Hematopoietic multipotent progenitor cell treated with erythropoietin and hydrocortisone succinate and interleukin-3 and kit ligand, for 8 days (in vitro differentiated cells): Measurements from ENCODE around the gene NDRG4.

Experiments used
- DNase-seq: peaks from one replicate; pipeline ENCODE4 v3.0.0-alpha.2; 2015

The NDRG4 gene

DNA sequence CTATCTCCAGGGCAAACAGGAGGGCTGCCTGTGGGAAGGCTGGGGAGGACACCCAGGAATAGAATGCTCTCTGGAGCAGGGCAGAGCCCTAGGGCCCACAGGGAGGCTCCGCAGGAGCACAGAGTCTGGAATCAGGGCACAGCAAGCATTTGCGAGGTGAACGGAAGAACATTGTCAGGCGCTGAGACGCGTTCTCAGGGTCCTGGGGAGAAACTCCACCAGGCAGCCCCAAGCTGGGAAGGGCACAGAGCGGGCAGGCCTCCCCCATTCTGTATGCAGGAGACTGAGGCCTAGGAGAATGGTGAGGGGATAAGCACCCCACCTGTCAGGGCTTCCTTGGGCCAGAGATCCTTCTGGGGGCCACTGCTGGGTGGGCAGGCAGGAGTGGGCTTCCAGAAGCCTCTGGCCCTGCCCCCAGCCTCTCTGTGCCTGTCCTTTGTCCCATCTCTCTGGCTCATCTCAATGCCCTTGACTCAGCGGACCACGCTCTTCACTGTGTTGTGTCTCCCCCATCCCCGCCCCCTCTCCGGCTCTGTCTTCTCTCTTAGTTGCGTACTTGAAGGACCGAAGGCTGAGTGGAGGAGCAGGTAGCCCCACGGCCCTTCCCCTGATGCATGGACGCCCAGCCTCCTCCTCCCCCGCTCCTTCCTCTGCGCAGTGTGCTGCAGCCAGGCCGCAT is 10.3 kb downstream of the NDRG4 start:
- no peak for DNase-seq

DNA sequence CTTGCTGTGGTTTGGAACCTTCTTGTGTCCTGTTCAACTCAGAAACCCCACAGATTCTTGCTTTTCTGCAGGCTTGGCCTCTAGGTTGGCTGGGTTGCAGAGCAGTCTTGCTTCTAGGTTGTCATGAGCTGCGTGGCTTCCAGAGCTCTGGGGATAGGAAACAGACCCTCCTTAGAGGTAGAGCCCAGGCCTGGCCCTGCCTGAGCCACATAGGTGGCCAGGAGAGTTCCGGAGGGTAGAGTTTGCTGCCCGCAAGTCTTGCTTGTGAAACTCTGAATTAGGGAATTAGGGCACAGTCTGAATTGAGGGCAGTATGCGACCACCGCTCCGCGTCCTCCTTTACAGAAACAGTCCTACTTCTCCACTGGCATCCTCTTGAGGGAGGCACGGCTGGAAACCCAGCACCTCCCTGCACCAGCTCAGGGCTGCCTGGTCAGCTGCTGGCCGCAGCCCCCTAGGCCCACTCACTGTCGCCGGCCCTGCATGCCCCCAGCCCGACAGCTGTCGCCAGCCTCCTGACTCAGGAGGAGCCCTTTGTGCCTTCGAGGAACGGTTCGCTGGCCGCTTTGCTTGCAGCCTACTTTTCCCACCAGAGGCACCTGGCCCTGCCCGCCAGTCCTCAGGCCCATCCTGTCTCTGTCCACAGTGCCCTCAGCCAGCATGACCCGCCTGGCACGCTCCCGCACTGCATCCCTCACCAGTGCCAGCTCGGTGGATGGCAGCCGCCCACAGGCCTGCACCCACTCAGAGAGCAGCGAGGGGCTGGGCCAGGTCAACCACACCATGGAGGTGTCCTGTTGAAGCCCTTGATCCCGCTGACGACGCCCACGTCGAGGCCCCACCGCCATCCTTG is 11.1 kb downstream of the NDRG4 start:
- DNase-seq = no peak

DNA sequence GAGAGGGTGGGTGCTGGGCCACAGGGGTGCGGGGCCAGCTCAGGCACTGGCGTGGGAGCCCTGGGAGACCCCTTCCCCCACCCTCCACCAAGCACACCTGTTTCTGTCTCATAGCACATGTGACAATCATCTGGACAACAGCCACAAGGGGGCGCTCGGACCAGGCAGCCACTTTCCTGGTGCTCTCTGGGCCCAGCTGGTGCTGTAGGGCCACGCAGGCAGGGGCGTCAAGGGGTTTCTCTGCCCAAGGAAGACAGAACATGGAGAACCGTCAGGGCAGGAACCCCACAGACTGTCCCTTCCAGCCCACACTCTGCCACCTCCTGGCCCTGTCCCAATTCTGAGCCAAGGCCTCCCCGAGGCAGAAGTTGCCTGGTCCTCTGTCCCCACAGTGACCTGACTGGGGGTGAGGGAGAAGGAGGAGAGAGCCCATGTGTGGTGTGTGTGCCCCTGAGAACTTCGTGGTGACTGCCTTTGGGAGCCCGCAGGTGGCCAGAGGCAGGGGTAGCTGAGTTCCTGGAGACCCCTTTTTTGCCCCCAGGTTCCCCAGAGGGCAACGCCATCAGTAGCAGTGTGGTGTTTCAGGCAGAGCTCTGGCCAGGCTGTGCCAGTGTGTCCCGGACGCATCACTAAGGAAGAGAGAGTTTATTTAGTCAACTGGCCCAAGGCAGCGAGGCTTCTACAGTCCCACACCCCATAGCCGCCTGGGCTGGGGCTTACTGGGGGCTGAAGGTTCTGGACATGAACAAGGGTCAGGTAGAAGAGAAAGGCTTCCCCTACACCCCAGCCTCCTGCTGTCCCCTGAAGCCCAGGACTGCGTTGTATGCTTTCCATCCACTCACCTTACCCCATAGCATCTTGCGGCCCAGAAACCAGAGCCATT is 12.2 kb downstream of the NDRG4 start:
- DNase-seq = peak; percentile 79

DNA sequence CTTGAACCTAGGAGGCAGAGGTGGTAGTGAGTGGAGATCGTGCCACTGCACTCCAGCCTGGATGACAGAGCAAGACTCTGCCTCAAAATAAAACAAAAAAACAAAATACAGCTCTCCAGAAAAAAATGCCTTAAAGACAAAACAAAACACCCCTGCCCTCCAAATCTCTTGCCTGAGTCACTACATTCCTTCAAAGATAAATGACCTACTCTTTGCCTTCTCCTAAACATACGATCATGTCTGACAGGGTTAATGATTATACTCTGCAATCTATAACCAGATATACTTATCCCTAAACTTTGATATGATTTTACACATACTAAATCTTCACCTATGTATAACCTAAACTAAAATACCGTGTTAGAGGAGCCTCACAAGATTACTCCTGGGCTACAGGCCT is 13.9 kb downstream of the NDRG4 start:
- DNase-seq = no peak

DNA sequence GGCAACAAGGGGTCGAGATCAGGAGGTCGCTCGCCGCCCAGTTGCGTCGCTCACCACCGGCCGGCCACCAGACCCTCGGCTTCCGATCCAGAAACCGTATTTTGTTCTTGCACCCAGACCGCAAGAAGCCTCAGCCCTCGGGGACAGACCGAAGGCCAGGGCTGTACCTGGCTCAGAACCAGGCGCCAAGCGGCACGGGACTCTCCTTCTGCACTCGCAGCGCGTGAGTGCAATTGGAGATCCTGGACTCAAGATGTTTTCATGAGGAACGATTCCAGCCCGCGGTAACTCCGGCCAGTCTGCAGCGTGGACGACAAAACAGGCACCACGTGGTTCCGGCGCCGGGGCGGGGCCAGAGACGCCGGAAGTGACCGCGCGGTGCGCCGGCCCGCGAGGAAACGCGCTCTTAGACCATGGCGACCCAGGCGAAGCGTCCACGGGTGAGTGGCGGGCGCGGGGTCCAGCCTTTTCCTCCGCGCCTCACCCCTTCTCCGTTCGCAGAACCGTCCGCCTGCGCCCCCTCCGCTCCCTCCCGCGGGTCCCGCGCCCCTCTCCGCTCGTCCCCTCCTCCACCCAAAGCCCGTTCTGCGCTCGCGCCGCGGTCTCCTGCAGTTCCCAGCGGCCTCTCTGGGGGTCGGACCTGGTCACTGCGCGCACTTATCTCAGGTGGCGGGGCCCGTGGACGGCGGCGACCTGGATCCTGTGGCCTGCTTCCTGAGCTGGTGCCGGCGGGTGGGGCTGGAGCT is 15.4 kb downstream of the NDRG4 start, which contains the start of gene SETD6:
Gene SETD6 (plus strand): TSS at position 393 of the 746 bp plus-strand sequence. CDS start 21 bp downstream, at position 414.
- peak; percentile 86 for DNase-seq

DNA sequence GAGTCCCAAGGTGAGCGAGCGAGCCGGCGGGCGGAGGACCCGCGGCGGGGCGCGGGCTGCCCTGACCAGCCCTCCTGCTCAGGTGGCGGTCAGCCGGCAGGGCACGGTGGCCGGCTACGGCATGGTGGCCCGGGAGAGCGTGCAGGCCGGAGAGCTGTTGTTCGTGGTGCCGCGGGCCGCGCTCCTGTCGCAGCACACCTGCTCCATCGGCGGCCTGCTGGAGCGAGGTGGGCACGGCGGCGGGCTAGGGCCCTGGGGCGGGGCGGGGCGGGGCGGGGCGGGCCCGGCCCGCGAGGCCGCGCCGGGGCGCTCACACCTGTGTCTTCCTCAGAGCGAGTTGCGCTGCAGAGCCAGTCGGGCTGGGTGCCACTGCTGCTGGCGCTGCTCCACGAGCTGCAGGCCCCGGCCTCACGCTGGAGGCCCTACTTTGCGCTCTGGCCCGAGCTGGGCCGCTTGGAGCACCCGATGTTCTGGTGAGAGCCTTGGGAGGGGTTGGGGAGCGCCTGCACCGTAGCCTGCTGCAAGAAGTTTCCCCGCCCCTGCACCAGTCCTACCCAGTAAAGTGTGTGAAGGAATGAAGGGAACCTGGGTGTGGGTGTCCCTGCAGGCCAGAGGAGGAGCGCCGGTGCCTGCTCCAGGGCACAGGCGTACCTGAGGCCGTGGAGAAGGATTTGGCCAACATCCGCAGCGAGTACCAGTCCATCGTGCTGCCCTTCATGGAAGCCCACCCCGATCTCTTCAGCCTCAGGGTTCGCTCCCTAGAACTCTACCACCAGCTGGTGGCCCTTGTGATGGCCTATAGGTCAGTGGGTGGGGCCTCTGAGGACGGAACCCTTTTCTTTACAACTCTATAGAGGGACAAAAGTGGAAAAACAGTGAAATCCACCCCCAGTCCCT is 16.2 kb downstream of the NDRG4 start:
- DNase-seq = peak; percentile 27

DNA sequence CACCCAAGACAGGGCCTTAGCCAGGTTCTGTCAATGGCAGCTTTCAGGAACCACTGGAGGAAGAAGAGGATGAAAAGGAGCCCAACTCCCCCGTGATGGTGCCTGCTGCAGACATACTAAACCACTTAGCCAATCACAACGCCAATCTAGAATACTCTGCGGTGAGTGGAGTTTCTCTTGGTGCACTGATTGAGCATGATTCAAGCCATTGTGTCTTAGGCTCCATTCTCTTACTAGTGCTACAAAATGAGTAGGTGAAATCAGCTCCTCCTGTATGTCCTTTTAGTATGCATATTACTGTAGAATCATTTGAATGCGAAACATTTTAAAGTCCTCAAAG is 16.8 kb downstream of the NDRG4 start:
- DNase-seq = no peak

DNA sequence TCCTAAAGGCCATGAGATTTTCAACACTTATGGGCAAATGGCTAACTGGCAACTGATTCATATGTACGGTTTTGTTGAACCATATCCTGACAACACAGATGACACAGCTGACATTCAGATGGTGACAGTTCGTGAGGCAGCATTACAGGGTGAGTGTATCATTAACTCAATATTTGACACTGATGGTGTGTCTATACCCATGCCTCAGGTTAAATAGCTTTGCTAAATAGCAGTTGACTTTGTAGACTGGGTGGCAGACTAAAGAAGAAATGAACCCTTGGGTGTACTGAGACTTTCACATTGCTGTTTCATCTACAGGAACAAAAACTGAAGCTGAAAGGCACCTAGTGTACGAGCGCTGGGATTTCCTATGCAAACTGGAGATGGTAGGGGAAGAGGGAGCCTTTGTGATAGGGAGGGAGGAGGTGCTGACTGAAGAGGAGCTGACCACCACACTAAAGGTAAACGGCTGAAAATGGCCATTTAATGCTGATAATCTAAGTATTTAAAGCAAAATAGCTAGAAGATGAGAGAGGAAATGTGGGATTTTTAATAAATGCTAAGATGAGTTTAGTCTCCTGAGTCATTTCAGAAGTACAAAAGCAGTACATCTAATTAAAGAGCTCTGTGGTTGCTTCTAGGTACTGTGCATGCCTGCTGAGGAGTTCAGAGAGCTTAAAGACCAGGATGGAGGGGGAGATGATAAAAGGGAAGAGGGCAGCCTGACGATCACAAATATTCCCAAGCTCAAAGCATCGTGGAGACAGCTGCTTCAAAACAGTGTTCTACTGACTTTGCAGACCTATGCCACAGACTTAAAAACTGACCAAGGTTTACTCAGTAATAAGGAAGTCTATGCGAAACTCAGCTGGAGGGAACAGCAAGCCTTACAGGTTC is 18.4 kb downstream of the NDRG4 start:
- no peak for DNase-seq

DNA sequence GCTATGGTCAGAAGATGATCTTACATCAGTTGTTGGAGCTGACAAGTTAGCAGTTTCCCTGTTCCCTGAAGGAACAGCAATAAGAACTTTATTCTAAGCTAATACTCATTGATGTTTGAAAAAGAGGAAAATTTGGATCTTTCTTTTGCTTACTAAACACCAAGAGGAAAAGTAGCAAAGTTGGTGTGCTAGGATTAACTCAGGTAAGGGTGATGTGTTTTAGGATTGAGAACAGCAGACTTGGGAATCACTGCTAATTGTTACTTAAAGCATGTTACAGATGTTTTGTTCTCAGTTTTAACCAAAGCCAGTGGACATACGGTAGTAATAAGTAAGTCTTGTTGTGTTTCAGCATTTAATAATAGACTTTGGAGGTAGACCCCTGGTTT is 19.0 kb downstream of the NDRG4 start:
- DNase-seq = no peak

DNA sequence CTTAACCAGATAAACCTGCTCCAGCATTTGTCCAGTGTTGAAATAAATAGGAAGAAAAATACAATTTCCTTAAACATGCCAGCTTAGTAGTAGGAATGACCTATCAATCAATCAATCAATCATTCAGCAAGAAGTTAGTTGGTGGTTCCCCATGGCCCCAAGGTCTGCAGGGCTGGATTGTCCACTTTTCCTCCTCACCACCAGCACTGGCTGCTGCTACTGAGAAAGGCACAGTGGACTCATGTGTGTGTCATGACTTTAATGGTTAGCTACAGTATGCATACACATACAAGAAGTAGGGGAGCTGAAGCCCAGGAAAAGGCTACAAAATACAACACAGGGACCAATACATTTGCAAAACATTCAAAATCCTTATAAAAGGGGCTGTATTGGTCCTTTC is 19.8 kb downstream of the NDRG4 start:
- DNase-seq = no peak

DNA sequence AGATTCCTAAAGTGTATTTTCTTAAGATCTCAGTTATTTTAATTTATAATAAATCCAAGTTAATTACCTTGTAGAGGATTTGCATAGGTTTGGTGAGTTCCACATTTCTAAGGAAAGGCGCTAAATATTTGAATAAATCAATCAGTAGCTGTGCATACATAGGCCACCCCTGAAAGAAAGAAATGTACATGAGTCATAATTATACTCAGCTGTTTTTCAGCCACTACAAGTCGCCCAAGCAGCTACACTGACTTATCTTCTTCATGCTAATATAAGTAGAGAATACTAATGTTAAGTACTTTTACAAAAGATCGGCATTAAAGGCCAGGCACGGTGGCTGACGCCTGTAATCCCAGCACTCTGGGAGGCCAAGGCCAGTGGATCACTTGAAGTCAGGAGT is 30.2 kb downstream of the NDRG4 start:
- no peak for DNase-seq

DNA sequence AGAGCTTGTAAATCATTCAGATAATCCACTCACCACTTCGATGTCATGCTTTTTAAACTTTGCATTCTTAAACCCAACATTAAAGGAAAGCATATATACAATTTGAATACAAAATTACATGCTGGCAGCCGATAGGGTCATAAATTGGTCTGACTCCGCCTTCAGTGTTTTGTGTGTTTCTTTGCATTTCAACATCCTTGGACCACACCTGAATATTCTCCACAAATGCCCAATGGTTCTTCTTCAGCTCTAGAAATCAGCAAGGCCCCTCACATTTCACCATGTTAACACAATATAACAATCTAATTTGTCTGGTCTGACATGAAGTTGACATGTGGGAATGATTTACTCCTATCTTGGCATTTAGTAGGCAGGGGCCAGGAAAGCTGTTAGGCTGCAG is 32.5 kb downstream of the NDRG4 start:
- DNase-seq = no peak

DNA sequence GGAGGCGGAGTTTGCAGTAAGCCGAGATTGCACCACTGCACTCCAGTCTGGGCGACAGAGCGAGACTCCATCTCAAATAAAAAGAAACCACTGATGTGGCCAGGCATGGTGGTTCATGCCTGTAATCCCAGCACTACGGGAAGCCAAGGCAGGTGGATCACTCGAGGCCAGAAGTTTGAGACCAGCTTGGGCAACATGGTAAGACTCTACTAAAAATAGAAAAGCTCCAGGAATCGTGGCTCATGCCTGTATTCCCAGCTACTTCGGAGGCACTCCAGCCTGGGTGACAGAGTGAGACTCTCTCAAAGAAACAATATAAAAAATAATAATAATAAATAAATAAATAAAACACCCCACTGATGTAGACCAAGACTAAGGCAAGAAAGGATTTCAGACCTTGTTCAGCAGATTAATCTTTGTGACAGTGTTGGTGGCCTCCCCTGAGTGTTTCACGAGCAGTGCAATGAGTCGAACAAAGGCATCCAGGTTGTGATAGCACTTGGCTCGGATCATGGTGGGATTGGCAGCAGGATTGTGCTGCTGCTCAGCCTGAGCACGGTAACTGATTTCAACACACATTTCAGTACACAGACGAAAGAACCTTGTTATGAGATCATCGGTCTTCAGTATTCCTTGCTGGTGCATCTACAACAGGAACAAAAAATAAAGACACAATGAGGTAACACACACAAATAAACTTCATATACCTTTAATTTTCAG is 34.0 kb downstream of the NDRG4 start:
- no peak for DNase-seq

DNA sequence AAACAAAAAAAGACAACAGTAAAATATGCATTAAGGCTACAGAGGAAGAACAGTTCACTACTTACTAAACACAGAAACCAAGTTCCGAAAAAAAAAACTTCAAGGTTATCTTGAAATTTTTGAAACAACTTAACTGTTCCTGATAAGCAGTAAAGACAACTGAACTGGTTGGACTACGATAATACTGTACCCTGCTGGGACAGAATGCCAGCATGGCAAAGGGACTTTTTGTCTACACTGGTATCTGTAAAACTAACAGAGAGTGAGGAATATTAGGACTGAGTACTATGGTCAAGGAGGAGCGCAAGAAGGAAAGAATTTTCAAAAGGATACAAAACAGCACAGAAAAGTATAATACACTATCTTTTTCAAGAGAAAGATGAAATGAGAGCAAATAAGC is 35.2 kb downstream of the NDRG4 start:
- DNase-seq = peak; percentile 4

DNA sequence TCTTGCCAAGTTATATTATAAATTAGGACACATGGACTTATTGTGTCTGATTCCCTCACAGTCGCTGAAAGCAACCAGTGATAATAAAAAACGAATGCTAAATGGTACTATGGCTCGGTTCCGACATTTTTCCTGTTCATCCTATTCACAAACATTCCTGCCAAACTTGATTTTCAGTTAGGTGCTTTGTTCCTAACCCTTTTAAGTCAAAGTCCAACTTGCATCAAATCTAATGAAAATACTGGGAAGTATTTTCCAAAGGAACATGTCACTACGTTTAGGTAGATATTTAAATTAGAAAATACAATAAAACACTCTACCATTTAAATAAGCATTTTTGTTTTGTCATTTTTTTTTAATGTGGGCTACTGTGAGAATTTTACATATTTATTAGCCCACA is 36.3 kb downstream of the NDRG4 start:
- no peak for DNase-seq

DNA sequence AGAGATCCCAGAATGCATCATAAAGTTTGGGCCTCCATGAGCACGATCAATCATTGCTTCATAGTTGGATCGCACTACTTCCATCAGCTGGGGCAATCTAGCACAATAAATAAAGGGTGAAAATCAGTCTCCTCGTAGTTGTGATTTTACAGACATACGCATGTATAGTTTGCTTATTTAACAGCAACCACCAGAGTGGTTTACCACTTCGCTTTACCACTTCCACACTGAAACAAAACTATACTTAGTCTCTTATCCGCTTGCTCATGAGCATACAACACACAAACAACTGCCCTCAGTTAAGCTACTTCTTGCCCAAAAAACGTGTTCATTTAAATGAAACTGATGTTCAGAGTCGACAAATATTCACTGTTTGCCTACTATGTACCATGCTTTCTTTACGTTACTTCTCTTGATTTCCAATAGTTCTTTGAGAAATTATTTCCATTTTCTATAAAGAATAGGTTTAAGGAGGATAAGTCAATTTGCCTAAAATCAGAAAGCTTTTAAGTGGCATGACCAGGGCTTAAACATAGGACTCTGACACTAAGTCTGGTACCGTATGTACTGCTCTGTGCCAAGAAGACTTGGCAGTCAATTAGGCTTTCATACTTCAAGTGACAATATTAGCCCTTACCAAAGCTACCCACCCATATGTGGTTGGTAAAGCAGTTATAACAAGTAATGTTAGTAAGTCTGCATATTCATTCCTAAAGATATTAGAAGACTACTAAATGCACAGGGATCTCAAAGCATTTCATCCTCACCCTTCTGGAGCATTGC is 37.4 kb downstream of the NDRG4 start:
- no peak for DNase-seq

DNA sequence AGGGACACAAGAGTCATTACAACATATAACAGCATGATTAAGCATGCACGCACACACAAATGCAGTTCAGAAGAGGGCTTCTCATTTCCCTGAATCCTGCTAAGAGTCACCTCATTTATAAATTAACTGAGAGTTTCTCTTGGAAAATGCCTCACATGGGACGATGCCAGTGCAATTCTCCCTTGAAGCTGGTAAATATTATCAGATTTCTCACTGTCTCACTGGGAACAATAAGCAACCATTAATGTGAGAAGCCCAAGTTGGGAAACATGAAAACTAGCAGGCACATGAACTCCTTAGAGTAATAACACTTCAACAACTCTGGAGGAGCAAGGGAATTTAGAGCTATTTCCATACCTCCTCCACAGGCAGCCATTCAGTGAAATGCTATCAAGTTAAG is 41.8 kb downstream of the NDRG4 start:
- DNase-seq = no peak

DNA sequence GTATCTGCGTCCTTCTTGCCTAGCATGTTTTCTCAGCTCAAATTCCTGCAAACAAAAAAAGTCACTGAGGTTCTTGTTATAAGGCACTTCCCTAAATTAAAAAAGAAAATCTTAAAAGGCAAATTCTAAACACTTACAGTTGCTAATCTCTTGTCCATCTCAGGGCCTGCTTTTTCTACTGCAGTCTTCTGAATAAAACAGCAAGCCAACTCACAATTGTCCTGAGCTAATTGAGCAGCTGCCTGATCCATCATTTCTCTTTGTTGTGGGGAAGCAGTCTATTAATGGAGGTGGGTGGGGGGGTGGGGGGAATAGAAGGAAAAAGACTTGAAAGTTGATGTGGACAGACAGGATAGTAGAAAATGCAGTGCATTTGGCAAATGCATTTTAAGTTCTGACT is 42.3 kb downstream of the NDRG4 start:
- DNase-seq = no peak

DNA sequence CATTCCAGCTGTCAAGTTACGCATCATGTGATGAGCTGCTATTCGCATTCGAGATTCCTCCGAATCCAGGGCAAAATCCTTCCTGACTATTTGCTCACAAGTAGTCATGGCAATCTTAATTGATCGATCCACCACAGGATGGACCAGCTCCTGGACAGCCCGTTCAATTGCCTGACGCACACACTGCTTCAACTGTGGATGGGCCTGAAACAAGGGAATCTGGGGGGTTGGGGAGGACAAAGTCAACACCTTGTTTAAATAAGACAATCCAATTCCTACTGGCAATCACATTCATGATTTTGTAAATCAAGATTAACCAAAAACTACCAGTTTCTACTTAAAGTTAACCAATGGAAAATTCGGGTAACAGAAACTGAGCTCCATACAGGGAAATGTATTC is 43.7 kb downstream of the NDRG4 start:
- no peak for DNase-seq
